GM13976 (cell line): ENCODE data around the gene PCGF3.
A peak's percentile ranks its signal among the peaks of the same experiment; 100 is the strongest.

Experiments
- DNase-seq: peaks from one replicate; pipeline ENCODE4 v3.0.0; 2012; ENCODE audit warnings: low spot score
- CTCF ChIP-seq: IDR thresholded peaks from 2 replicates; pipeline ENCODE4 v1.5.1; 2012; ENCODE audit warnings: borderline replicate concordance, mild to moderate bottlenecking; ENCODE audit not compliant: insufficient read depth; ENCODE audit errors: extremely low read depth, missing control alignments, control extremely low read depth
- in situ Hi-C: fragments of 300-500 bp; cut with MboI; formaldehyde crosslinking; loops from one replicate; pipeline ENCODE4 v1.12.0; 2022; ENCODE audit warnings: low sequenced_read_pairs, mixed read lengths, inconsistent platforms; ENCODE audit not compliant: unreplicated experiment

PCGF3 gene

GRCh38 chr4:659851-660250 lies 45.8 kb upstream of the PCGF3 start:
- in situ Hi-C loops, result no loop called here
- no peak for DNase-seq
- no peak for TF ChIP-seq CTCF

DNA sequence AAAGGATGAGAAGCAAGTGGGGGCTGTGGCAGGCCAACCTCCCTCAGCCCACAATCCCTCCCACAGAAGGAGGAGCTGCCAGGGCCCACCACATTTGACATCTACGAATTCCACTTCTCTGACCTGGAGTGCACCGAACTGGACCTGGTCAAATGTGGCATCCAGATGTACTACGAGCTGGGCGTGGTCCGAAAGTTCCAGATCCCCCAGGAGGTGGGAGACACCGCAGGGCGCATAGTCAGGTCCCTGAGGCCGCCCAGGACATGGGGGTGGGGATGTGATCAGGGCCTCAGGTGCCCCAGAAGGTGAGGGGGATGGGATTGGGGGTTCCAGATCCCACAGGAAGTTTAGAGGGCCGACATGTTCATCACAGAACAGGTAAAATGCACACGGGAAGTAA lies 45.2 kb upstream of the PCGF3 start:
- no peak for DNase-seq
- in situ Hi-C loops, result no loop called here
- no peak for TF ChIP-seq CTCF

DNA sequence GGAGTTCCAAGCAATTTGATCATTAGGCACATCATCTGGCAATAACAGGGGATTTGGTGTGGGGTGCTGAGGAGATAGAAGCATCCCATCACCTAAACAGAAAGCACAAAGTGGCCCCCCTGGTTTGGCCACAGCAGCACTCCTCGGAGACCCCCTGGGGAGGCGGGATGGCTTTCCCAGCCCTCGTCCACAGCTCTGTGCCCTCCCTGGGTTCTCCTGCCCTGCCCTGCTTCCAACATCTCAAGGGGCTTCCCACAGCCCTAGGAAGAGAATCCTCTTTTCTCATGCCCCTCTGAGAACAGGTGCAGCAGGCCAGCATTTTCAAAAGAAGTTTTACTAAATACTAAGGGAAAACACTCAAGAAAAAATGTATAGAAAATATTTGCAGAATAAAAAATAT lies 44.4 kb upstream of the PCGF3 start:
- no peak for DNase-seq
- in situ Hi-C loops, result no loop called here
- TF ChIP-seq CTCF, result no peak

GRCh38 chr4:661881-662761 lies 43.5 kb upstream of the PCGF3 start:
- TF ChIP-seq CTCF, result no peak
- no peak for DNase-seq
- in situ Hi-C loops, result no loop called here

- DNase-seq, result no peak
- in situ Hi-C loops, result no loop called here
- no peak for TF ChIP-seq CTCF
Measured at GRCh38 chr4:663046-663437, 42.6 kb upstream of the PCGF3 start.

DNA sequence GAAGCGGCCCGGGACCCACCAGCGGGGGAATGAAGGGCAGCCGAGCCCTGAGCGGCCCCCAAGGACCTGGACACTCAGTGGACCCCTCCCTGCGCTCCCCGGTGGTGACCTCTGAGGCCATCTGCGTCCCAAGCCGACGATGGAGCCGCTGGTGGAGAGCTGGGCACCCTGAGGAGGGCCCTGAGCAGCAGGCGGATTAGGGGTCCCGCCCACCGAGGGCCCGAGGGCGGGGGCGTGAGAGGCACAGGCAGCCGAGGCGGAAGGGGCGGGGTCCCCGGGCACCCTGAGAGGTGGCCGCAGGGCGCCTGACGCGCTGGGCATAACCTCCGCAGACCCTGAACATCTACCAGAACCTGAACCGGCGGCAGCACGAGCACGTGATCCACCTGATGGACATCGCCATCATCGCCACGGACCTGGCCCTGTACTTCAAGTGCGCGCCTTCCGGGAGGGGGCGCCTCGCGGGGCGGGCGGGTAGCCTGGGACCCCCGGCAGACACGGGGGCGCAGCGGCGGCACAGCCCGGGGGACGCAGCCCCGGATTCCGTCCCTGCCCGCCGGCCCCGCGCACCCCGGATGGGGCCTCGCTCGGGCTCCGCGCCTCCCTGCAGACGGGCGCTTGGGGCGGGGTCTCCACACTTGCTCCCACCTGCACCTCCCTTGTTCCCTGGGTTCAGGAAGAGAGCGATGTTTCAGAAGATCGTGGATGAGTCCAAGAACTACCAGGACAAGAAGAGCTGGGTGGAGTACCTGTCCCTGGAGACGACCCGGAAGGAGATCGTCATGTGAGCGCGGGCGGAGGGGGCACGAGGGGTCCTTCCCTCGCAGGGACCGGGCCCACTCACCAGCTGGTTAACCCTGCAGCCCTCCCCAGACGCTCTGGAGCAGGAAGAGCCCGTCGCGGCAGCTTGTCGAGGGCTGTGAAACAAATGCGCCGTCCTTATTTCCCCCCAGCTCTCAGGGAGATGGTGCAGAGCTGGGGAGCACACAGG lies 41.9 kb upstream of the PCGF3 start:
- DNase-seq, result peak; percentile 90
- in situ Hi-C loops, result no loop called here
- no peak for TF ChIP-seq CTCF
